Measurements from ENCODE around the gene APBA1. TPM values are rescaled to one million over a fixed set of nuclear protein-coding genes. Genes with fewer than 3 reads are reported as not detected.

APBA1 gene
- total RNA-seq, 1 donor from 2014 or later: 3.4 TPM

GRCh38 chr9:69486498-69486897 lies 185.7 kb downstream of the APBA1 start:
- Histone ChIP-seq H3F3A (ENCODE audit: low read depth) (no peaks in the 10 kb centered on the region), H3K79me2 (ENCODE audit: low read depth) (no peaks in the 10 kb centered on the region), H2AFZ (replicated peaks) (peak overlapping the region; percentile 17), H3K27ac (no peak overlapping the region), H3K4me2 (no peak overlapping the region), H3K4me1 (no peaks in the 10 kb centered on the region), H4K20me1 (ENCODE audit: low read depth) (no peaks in the 10 kb centered on the region), H3K36me3 (no peaks in the 10 kb centered on the region), H3K9ac (no peak overlapping the region), H3K9me3 (ENCODE audit: low read depth) (no peaks in the 10 kb centered on the region), H3K27me3 (no peaks in the 10 kb centered on the region), H3K4me3 (no peak overlapping the region)
- no peak overlapping the region for H3K4me3 Mint-ChIP-seq
- peaks cover 13% of the 10 kb centered on the region for H3K4me1 Mint-ChIP-seq
- no peaks in the 10 kb centered on the region for H3K36me3 Mint-ChIP-seq
- H3K9me3 Mint-ChIP-seq: no peaks in the 10 kb centered on the region
- no peak for TF ChIP-seq EZH2phosphoT487 (IDR thresholded peaks at IDR 0.05)
- TF ChIP-seq EZH2 (IDR thresholded peaks at IDR 0.05): no peak
- TF ChIP-seq, protein P1, sequence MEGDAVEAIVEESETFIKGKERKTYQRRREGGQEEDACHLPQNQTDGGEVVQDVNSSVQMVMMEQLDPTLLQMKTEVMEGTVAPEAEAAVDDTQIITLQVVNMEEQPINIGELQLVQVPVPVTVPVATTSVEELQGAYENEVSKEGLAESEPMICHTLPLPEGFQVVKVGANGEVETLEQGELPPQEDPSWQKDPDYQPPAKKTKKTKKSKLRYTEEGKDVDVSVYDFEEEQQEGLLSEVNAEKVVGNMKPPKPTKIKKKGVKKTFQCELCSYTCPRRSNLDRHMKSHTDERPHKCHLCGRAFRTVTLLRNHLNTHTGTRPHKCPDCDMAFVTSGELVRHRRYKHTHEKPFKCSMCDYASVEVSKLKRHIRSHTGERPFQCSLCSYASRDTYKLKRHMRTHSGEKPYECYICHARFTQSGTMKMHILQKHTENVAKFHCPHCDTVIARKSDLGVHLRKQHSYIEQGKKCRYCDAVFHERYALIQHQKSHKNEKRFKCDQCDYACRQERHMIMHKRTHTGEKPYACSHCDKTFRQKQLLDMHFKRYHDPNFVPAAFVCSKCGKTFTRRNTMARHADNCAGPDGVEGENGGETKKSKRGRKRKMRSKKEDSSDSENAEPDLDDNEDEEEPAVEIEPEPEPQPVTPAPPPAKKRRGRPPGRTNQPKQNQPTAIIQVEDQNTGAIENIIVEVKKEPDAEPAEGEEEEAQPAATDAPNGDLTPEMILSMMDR (IDR thresholded peaks at IDR 0.05): no peak
- H3K27ac Mint-ChIP-seq: no peak overlapping the region
- peaks cover 5% of the 10 kb centered on the region for H3K27me3 Mint-ChIP-seq (ENCODE audit: insufficient read depth, low read depth)
- DNase-seq (ENCODE audit: low spot score): no peak

DNA sequence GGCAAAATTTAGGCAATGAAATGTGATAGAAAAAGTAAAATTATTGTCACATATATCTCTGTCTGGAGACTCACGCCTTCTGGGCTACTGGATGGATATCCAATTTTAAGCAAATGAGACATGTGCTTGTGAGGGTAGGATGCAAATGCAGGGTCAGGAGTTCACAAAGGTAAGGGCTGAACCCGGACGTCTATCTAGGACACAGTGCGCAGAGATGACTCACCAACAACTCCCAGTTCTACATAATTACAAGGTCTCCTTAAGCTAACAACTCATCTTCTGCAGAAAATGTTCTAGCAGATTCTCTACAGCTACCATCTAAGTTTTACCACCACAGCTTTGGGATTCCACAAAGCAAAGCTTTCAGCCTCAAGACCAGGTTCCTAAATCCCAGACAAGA lies 186.7 kb downstream of the APBA1 start:
- Histone ChIP-seq H3K27ac (no peak overlapping the region), H3K4me3 (no peak overlapping the region), H4K20me1 (ENCODE audit: low read depth) (no peaks in the 10 kb centered on the region), H3K9me3 (ENCODE audit: low read depth) (no peaks in the 10 kb centered on the region), H3K4me2 (no peak overlapping the region), H3K36me3 (no peaks in the 10 kb centered on the region), H3K79me2 (ENCODE audit: low read depth) (no peaks in the 10 kb centered on the region), H3K9ac (no peak overlapping the region), H3K4me1 (no peaks in the 10 kb centered on the region), H3K27me3 (no peaks in the 10 kb centered on the region), H2AFZ (replicated peaks) (no peak overlapping the region), H3F3A (ENCODE audit: low read depth) (no peaks in the 10 kb centered on the region)
- peaks cover 13% of the 10 kb centered on the region for H3K4me1 Mint-ChIP-seq
- H3K27ac Mint-ChIP-seq: no peak overlapping the region
- H3K9me3 Mint-ChIP-seq: no peaks in the 10 kb centered on the region
- no peaks in the 10 kb centered on the region for H3K36me3 Mint-ChIP-seq
- peaks cover 3% of the 10 kb centered on the region for H3K27me3 Mint-ChIP-seq (ENCODE audit: insufficient read depth, low read depth)
- DNase-seq (ENCODE audit: low spot score): no peak
- no peak for TF ChIP-seq EZH2phosphoT487 (IDR thresholded peaks at IDR 0.05)
- TF ChIP-seq, protein P1 (IDR thresholded peaks at IDR 0.05): no peak
- no peak for TF ChIP-seq EZH2 (IDR thresholded peaks at IDR 0.05)
- no peak overlapping the region for H3K4me3 Mint-ChIP-seq

GRCh38 chr9:69483886-69484422 lies 188.2 kb downstream of the APBA1 start:
- no peak overlapping the region for H3K27ac Mint-ChIP-seq
- no peak overlapping the region for H3K4me3 ChIP-seq

More at GRCh38 chr9:69483886-69484422, 188.2 kb downstream of the APBA1 start:
- Histone ChIP-seq H3K27ac (no peak overlapping the region), H3K9ac (no peak overlapping the region), H3K79me2 (ENCODE audit: low read depth) (no peaks in the 10 kb centered on the region), H2AFZ (replicated peaks) (no peak overlapping the region), H3K9me3 (ENCODE audit: low read depth) (no peaks in the 10 kb centered on the region), H3F3A (ENCODE audit: low read depth) (no peaks in the 10 kb centered on the region), H4K20me1 (ENCODE audit: low read depth) (no peaks in the 10 kb centered on the region), H3K27me3 (no peaks in the 10 kb centered on the region), H3K4me1 (no peaks in the 10 kb centered on the region), H3K36me3 (no peaks in the 10 kb centered on the region), H3K4me2 (no peak overlapping the region)
- H3K4me3 Mint-ChIP-seq: no peak overlapping the region
- H3K27me3 Mint-ChIP-seq (ENCODE audit: insufficient read depth, low read depth): peaks cover 3% of the 10 kb centered on the region
- peaks cover 13% of the 10 kb centered on the region for H3K4me1 Mint-ChIP-seq
- H3K36me3 Mint-ChIP-seq: no peaks in the 10 kb centered on the region
- no peak for TF ChIP-seq EZH2 (IDR thresholded peaks at IDR 0.05)
- TF ChIP-seq EZH2phosphoT487 (IDR thresholded peaks at IDR 0.05): no peak
- TF ChIP-seq, protein P1 (IDR thresholded peaks at IDR 0.05): no peak
- DNase-seq (ENCODE audit: low spot score): no peak
- no peaks in the 10 kb centered on the region for H3K9me3 Mint-ChIP-seq

Measured in neural progenitor cell (in vitro differentiated cells).